ENCODE data around the gene TECTA. TPM values are rescaled to one million over a fixed set of nuclear protein-coding genes. Genes with fewer than 3 reads are reported as not detected.
A peak's percentile ranks its signal among the peaks of the same experiment; 100 is the strongest.
"Not testable (repeated sequence)": the region's sequence is repeated elsewhere in the genome, so short reads cannot be mapped to it uniquely, and the experiment has no call there.

Gene TECTA
- polyA plus RNA-seq, 4 donors = 1.7 to 2.5 (median 2.1) TPM

DNA sequence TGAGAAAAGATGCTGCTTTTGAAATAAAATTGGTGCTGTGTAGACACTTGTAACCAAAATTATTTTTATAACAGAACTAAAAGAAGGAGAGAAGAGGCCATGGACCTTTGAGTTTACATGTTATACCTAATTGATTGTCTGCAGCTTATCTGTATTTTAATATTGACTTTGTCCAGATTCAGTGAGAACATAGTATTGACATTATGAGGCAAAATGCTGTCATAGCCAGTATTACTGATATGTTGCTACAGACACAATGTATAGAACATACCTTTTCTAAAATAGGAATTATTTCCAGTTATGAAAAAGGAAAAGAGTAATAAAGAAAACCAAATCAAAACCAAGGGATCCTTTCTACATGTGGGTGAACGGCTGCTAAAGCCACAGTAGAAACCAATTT, 11.5 kb upstream of the TECTA start:
- DNase-seq (ENCODE audit: low read depth in 4 of 4, low spot score in 3 of 4) = no peak

DNA sequence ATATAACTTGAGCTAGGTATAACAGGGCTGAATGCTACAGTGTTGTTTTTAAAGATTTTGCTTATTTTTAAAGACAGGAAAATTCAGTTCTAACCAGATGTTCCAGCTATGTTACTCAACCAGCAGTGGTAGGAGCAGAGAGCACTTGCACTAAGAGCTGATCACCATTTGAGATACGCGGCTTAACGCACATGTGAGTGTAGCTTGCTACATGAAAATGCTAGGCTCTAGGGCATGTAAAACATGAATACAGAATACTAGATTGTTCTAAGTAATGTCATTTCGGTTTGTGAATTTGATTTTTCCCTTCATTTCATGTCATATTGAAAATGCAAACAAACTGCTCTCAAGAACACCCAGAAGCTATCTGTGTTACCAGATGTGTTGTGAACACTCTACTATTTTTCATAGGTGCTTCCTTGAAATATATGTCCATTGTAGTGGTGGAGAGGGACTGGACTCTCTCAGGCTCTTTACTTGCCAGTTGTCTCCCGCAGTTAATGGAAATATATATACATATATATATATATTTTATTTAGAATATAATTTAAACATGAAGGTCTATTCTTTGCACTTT, 10.8 kb upstream of the TECTA start:
- DNase-seq (ENCODE audit: low read depth in 4 of 4, low spot score in 3 of 4) = no peak

DNA sequence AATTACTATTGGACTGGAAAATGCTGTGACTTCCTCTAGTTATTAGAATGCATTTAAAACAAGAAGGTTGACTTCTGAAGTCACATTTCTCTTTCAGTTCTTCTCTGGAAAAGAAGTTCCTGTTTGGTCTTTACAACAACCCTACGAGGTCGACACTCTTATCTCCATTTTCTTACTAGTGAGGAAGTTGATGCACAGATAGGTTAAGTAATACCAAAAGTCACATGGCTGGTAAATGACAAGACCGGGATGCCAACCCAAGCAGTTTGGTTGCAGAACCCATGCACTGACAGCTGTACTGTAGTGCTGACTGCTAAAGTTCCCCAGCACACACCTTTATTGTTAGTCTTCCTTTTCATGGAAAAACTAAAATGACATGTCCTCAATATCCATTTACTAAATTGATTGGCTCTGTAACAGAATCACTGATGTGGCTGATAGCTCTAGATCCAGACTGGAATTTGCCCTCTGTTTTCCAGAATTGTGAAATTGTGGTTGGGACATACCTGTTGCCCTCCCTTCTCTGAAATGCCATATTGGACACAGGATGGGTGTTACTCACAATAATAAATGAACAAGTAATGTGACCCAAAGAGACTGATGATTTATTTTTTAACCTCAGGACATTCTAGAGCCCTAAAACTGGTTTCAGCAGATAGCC, 9.4 kb upstream of the TECTA start:
- DNase-seq (ENCODE audit: low read depth in 4 of 4, low spot score in 3 of 4) = no peak

DNA sequence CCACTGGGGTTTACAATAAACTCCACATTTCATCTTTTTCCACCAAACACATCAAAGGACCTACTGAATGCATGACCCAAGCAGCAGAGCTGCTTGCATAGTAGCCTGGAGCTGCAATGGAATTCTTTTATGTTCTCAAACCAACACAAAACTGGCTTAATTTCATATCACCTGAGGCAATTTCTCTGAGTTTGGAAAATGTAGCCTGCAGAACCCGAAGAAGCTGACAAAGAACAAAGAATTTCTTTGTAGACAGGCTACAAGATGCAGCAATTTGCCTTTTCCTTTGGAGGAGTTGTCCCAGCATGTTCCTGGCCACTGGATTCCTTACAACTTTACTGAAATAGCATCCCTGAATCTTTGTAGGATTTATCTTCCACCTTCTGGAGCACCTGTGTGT, 5.5 kb upstream of the TECTA start:
- DNase-seq (ENCODE audit: low read depth in 4 of 4, low spot score in 3 of 4) = no peak

DNA sequence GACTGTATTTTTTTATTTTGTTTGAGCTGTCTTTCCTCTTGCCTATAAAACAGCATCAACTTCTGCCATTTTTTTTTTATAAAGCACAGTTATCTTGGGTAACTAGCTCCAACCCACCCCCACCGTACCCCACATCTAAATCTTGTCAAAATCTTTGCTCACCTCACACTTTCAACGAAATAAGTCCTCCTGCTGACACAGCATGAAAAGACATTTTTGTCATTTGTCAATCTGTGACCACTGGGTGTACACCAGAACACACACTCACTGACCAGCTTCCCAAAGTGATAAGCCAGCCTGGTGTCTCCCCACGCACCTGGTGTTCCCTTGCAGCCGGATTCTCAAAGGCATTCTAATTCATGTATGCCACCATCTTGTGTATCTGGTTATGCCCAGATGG, 1.7 kb upstream of the TECTA start:
- DNase-seq (ENCODE audit: low read depth in 4 of 4, low spot score in 3 of 4) = no peak

DNA sequence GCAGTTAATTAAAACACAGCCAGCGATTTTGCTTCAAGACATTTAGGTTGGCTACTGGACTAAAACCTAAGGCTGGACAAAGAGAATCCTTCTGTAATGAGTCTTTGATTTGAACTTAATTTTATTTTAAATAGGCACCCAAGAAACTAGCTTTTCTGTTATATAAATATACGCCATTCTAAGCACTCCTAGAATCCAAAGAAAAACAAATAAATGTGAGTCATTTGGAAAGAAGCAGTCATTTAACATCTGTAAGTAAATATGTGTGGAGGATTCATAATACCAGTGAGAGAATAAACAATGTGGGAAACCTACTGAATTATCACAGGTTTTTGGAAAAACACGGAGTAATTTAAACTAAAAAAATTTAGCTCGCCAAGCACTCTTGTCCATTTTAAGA, 1.2 kb upstream of the TECTA start:
- no peak for DNase-seq (ENCODE audit: low read depth in 4 of 4, low spot score in 3 of 4)

DNA sequence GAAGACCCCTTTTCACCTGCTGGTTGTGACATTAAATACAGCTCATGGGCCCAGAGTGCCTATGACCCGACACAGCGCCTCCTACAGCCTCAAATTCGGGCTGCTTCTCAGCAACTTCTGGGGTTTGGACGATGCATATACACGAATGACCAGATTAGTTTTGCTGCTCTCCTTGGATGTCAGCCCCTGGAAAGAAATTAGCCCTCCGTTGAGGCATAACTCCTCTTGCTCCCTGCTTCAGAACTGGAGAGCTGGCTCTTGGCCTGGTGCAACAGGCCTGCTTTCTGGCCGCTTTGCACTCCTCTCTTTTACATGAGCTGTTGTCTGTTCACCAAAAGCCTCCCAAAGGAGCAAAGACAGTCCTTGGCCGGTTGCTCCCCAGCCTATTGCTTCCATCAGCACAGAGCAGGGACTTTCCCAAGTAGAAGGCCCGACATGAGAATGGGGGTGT, 3.3 kb downstream of the TECTA start:
- DNase-seq (ENCODE audit: low read depth in 4 of 4, low spot score in 3 of 4) = no peak

DNA sequence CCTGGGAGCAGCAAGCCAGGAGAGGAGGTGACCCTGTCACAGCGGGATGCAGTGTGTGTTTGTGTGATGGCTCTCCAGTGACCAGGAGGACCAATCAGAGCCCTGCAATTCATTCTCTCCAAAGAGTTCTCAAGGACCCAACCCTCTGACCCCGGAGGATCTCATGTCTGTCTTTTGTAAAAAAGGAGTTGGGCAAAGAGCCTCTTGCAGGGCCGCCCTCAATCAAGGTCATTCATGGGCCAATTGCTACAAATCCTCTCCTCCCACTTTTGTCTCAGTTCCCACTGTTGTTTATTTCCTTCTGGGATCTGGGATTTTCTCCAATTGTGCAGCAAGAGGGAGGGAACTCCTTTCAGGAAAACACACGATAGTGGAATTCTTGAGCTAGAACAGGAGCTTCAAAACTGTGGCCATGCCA, 4.0 kb downstream of the TECTA start:
- peak in 1 of 4 donors; percentile 24 for DNase-seq (ENCODE audit: low read depth in 4 of 4, low spot score in 3 of 4)

DNA sequence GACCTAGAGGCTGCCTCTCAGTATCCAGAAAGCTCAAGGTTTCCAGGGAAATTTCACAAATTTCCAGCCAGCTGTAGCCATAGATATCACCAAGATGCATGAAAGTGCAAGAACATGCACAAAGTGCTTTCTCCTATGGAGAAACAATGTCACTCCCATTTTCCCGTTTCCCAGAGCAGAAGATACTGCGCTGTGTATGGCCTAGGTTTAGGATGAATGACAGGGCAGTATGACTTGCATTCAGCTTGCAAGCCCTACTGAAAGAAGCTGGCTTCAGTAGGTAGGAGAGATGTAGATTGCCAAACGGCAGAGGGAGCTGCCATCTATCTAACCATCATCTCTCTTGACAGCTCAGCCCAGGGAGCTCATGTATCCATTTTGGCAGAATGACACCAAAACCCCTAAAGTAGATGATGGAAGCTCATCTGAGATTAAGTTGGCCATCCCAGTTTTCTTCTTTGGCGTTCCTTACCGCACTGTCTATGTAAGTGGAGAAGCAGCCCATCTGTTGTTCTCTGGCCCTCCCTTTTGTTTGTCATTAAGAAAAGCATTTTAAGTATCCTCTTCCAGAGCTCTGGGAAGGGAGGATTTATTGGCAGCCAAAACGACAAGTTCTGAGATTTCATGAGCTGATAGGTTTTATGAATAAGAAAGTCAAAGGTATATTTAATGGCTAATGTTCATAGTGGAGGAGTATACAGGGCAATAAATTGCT, 4.6 kb downstream of the TECTA start:
- peak in 1 of 4 donors; percentile 16 for DNase-seq (ENCODE audit: low read depth in 4 of 4, low spot score in 3 of 4)

DNA sequence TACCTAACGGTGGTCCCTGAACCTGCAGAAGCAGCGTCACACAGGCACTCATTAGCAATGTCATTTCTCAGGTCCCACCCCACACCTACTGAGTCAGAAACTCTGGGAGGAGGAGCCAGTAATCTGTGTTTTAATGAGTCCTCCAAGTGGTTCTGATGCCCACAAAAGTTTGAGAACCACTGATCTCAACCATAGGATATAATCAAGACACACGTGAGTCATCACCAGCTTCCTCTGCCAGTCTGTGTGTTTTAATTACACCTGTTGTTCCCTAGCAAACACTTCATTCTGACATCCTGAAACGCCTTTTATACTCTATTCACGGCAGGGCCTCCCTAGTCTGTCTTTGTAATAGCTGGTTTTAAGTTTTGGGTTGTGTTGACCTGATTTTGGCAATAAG, 5.8 kb downstream of the TECTA start:
- no peak for DNase-seq (ENCODE audit: low read depth in 4 of 4, low spot score in 3 of 4)

DNA sequence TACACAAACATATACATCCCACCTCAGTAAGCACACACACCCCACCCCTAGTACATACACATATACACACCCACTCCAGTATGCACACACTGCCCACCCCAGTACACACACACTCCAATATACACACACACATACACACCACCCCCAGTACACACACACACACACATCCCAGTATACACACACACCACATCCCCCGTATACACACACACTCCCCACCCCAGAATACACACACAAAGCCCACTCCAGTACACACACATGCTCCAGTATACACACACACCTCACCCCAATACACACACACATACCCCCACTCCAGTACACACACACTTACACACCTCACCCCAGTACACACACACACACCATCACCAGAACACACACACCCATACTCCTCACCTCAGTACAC, 7.4 kb downstream of the TECTA start:
- no peak for DNase-seq (ENCODE audit: low read depth in 4 of 4, low spot score in 3 of 4)

DNA sequence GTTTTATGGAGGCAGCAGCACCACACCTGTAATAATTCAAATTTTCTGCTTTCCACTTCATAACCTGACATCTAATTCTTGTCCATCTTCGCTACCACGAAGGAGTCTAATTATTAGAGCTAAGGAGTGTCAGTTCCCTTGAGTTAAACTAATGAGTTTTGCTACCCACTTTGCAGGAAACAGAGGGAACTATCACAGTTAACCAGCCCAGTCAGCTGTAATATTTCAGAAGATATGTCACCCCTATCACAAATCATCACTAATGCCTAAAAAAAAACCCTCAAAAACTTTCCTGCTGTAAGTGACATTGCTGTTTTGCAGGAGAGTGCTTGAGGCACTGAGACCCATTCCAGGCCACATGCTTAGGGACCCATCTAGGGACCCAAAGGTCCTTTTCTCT, 8.4 kb downstream of the TECTA start:
- no peak for DNase-seq (ENCODE audit: low read depth in 4 of 4, low spot score in 3 of 4)

DNA sequence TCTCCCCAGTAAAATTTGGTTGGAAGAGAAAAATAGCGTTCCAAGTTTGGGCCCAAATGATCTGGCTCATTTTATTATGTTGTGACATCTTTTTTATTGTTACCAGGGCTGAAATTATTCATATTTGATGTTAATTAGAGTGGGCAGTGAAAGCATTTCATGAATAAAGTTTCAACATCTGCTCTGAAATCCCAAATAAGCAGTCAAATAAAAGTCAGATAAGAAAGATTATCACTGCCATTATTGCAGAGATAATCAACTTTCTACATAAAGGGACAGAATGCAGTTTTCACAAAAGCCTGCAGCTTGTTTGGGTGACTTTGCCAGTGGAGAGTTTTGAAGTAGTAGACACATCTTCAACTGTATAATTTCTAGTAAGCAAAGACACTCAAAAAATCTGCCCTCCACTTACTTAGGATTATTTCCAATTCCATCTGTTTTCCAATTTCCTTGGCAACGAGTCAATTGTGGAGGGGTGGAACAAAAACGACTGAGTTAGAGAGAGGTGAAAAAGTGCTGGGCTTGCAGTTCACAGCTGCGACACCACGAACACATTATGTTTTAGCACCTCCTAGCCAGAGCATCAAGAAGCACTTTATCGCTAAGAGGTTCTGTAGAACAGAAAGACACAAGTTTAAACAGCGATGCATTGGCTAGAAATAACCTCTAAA, 9.0 kb downstream of the TECTA start:
- DNase-seq (ENCODE audit: low read depth in 4 of 4, low spot score in 3 of 4) = no peak

DNA sequence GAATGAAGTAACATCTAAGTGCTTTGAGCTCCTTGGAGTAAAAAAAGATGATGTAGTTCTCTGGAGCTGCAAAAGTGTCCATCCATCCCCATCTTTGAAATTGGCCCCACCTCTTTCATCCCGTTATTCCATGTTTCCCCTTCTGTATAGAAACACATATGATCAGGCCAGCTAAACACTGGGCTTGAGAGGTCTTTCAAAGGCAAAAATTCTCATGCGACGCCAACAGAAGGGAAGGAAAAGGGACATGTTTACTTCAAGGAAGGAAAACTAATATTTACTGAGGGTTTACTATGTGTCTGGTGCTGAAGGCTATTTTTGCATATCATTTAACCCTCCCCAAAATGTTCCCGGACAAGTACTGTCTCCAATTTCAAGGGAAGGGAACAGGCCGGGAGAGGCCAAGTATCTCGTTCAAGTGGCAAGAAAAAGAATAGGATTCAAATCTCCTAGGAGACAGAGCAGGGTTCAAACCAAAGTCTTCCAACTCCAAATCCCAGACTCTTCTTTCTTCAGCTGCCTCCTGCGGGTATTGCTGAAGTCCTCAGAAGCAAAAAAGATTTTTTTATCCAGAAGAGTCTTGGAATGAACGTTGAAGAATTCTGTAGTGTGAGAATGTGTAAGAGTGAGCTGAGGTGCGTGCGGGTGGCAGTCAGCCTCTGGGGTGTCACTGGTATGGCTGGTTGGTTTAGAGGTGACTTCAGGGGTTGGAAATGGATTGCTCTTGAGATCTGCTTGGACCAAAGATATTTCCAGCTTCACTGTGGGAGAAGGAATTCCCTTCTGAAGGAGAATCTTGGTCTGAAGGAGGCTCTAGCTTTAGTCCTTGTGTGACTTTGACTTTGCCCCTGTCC, 10.1 kb downstream of the TECTA start:
- no peak for DNase-seq (ENCODE audit: low read depth in 4 of 4, low spot score in 3 of 4)

DNA sequence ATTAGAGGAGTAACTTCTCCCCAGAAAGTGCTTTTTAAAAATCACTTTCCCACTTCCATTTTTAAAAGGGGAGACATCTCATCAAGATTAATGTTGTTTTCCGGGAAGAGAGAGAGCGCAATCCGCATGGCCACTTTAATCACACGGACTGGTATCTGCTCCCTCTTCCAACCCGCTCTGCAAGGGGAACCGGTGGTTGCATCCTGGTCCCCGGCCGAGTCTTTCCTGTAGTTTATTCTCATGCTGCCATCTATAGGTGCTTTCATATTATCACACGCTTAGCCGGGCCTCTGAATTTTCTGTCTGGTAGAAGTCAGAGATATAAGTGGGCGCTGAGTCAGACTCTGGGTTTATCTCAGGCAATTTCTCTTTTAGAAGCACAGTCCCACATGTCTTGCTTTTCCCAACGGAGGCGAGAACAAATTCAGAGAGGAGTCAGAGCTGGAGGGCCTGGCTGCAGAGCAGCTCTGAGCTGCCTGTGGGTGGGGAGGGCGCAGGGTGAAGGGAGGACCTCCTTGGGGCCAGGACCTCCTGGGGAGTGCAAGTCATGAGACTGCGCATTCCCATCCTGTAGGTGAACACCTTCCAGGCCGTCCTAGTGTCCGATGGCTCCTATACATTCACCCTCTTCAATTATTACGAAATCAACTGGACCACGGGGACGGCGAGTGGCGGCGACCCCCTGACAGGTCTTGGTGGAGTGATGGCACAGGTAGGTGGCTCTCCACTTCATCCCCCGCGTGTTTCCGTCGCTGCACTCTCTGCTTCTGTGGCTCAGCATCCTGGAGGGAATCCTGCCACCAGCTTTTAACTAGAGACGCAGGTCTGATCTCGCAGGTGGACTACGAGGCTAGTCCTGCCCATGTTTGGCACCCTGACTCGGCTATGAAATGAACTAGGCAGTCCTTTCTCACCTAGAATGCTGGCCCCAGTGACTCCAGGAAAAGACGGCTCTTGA, 11.7 kb downstream of the TECTA start:
- DNase-seq (ENCODE audit: low read depth in 4 of 4, low spot score in 3 of 4) = peak in 1 of 4 donors; percentile 10

DNA sequence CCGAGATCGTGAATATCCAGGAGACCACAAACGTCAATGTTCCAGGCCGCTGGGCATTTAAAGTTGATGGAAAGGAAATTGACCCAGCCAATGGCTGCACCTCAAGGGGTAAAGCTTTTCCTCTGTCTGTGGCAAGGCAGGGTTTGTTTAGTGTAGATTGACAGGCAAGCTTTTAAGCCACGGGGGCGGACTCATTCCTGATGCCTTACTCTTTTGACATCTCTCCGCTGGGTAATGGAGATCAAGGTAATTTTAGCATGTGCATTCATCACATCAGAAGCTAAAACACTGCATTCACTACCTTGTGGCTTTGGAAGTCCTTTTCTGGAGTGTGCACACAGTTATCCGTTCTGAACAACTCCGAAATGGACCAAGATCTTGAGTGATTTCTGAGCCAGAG, 12.6 kb downstream of the TECTA start:
- DNase-seq (ENCODE audit: low read depth in 4 of 4, low spot score in 3 of 4) = no peak

DNA sequence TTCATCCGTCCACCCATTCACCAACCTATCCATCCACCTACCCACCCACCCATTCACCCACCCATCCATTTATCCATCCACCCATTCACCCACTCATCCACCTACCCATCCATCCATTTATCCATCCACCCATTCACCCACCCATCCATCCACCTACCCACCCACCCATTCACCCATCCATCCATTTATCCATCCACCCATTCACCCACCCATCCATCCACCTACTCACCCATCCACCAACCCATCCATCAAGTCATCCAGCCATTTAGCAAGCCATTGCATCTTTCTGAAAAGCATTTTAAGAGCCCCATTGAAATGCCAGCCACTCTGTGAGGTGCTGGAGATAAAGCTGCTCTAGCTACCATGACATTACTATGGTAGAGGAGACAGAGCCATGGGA, 14.0 kb downstream of the TECTA start:
- not testable (repeated sequence) for DNase-seq (ENCODE audit: low read depth in 4 of 4, low spot score in 3 of 4)

DNA sequence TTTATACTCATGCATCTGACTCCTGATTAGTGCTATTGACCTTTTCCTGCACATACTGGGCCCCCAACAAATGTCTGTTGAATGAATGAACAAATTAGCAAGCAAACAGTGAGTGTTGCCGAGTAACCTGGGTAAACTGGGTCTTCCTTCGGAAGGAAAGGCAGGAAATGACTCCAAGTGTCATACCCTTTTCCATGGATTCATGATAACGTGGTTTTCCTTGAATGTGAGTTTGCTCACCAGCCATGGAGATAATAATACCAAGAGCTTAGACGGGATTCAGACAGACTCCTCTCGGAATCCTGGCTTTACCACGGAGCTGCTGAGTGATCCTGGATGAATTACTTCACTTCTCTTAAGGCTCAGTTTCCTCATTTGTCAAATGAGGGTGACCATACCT, 16.7 kb downstream of the TECTA start:
- no peak for DNase-seq (ENCODE audit: low read depth in 4 of 4, low spot score in 3 of 4)

DNA sequence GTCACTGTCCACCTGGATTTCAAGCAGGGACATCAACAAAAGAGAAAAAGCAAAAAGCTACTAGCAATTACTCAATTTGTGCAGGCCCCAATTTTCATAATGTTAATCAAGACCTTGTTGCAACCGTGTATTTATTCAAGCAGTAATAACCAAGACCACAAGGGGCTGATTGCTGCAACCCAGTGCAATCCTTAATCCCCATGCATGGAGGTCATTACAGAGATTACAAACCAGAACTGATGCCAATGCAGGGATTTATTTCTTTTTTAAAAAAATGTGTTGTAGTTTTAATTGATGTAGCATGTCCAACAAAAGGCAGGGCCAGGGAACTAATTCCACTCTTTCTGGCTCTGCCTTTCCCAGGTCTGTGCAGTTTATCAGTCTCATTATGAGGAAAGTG, 18.4 kb downstream of the TECTA start:
- no peak for DNase-seq (ENCODE audit: low read depth in 4 of 4, low spot score in 3 of 4)

All from left renal pelvis (tissue), 4 donors.